Adrenal gland (tissue), 12 donors: ENCODE data around the gene CALM3. TPM values are rescaled to one million over a fixed set of nuclear protein-coding genes. Genes with fewer than 3 reads are reported as not detected.

ENCODE experiments used
- DNase-seq, 7 donors: peaks; one replicate each; pipeline ENCODE4 v3.0.0-alpha.2; 2019 to 2020
- H3K27ac ChIP-seq, 5 donors: fragments of 200-600 bp; sonication (generic) in 4 of 5; 1 replicate in 3 of 5; 2 replicates in 2 of 5; pipeline versions ENCODE4 v1.5.1 to v1.8.0; 2016 to 2020; ENCODE audit warnings: mild to moderate bottlenecking in 1 of 5
- H3K27me3 ChIP-seq: fragments of 200-600 bp; 2 replicates; pipeline ENCODE4 v1.8.0; 2021
- H3K36me3 ChIP-seq, 2 donors: fragments of 200-600 bp; replicated peaks in 1 of 2; 1 replicate in 1 of 2; 2 replicates in 1 of 2; pipeline versions ENCODE4 v1.5.1 to v1.8.0; 2018 to 2022
- H3K4me1 ChIP-seq, 2 donors: fragments of 200-600 bp; replicated peaks in 1 of 2; 1 replicate in 1 of 2; 2 replicates in 1 of 2; pipeline versions ENCODE4 v1.5.1 to v1.8.0; 2018 to 2021
- H3K4me3 ChIP-seq, 4 donors: fragments of 200-600 bp; sonication (generic) in 3 of 4; one replicate each; pipeline ENCODE4 v1.5.1; 2016 to 2018
- H3K9me3 ChIP-seq, 3 donors: fragments of 200-600 bp; sonication (generic) in 1 of 3; replicated peaks in 1 of 3; 1 replicate in 2 of 3; 2 replicates in 1 of 3; pipeline versions ENCODE4 v1.5.1 to v1.8.0; 2016 to 2021
- CTCF ChIP-seq, 6 experiments: fragments of 450-650 bp in 4 of 6; fragments of 200-600 bp in 2 of 6; sonication (generic) in 1 of 6; IDR thresholded peaks; 1 replicate in 5 of 6; 2 replicates in 1 of 6; pipeline versions ENCODE4 v1.5.1 to v1.8.0; 2016 to 2021; ENCODE audit warnings: antibody characterized with exemption in 6 of 6, mild to moderate bottlenecking in 2 of 6, moderate library complexity in 1 of 6
- POLR2A ChIP-seq, 2 donors: fragments of 450-650 bp; IDR thresholded peaks; one replicate each; pipeline ENCODE4 v1.6.1; 2017; ENCODE audit warnings: antibody characterized with exemption in 2 of 2, mild to moderate bottlenecking in 2 of 2, moderate library complexity in 1 of 2
- WGBS, 4 donors: extraction: QIAGEN DNeasy Blood & Tissue Kit in 2 of 4; methylation state at CpG; one replicate each; pipeline versions ENCODE4 v1.1.5 to v1.1.7; 2013 to 2017; 5-methylcytosine and 5-hydroxymethylcytosine counted together
- intact Hi-C, 2 donors: fragments of 100-400 bp; cut with DNase I; formaldehyde crosslinking; loops; one replicate each; pipeline versions ENCODE4 v1.14.1 to v1.15.0; 2022 to 2023
- polyA plus RNA-seq, 3 donors: library from polyadenylated mRNA; stranded (reverse); fragments of 200-250 nt in 2 of 3; fragments of 350-450 nt in 1 of 3; fragmentation: Illumina TruSeq in 1 of 3; extraction: RNeasy Lipid Tissue Mini Kit (QIAGEN cat#74804) in 1 of 3; gene quantifications; one replicate each; pipeline ENCODE4 v1.2.3, GENCODE V29; 2013 to 2014
- total RNA-seq, 9 donors: library from RNA; depleted of rRNA in 4 of 9; stranded (reverse); fragments of >200 nt in 4 of 9; fragments of 120-200 nt in 1 of 9; fragmentation: NEBNext Ultra II Directional in 1 of 9; extraction: Animal tissue kit (Norgen Biotek cat#: 25700) in 1 of 9; gene quantifications; one replicate each; pipeline versions ENCODE4 v1.1.0 to v1.2.4, GENCODE V29; 2013 to 2023
- donor health status: healthy with polysubstance abuse.
- donor health status: Bipolar disorder and iron deficiency.
- donor health status: DM: yes; HTN: yes; CAD: no.
- donor health status: DM: no; HTN: no; CAD: no.
- donor health status: DM: no; HTN: no; CAD: no.
- donor health status: DM: yes; HTN: yes; CAD: no.

Gene CALM3
- total and polyA plus RNA-seq, 12 donors: 177 to 579 (median 278) TPM

DNA sequence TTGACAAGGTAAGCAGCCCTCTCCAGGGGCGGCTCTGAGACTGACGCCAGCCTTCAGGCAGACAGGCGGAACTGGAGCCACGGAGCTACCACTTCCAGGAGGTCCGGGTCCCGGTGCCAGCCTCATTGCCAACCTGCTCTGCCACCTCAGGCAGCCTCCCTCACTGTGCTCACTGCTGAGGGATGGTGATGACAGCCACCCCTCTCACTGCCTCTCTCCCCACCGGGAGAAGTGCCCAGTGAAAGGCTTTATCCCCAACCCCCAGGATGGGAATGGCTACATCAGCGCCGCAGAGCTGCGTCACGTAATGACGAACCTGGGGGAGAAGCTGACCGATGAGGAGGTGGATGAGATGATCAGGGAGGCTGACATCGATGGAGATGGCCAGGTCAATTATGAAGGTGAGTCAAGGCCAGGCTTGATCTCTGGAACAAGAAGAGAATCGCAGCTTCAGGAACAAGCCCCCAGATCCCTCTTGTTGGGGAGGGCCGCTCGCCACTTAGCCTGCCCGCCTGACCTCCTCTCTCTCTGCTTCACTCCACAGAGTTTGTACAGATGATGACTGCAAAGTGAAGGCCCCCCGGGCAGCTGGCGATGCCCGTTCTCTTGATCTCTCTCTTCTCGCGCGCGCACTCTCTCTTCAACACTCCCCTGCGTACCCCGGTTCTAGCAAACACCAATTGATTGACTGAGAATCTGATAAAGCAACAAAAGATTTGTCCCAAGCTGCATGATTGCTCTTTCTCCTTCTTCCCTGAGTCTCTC is 7.6 kb downstream of the CALM3 start:
- Histone ChIP-seq H3K27ac (no peak overlapping the region), H3K9me3 (no peaks in the 10 kb centered on the region), H3K27me3 (no peaks in the 10 kb centered on the region), H3K4me1 (peaks cover 10 to 29% of the 10 kb centered on the region in 2 donors), H3K4me3 (no peak overlapping the region), H3K36me3 (peaks cover 0 to 48% of the 10 kb centered on the region in 2 donors)
- WGBS, 4 donors: 92 to 93% (median 92%) methylated on average over 26 to 27 of the region's 27 CpGs
- TF ChIP-seq CTCF (IDR thresholded peaks at IDR 0.05) (no peak), POLR2A (IDR thresholded peaks at IDR 0.05) (no peak)
- intact Hi-C loops: no loop called here
- peak in 3 of 7 donors; percentile 15 to 51 (median 16) for DNase-seq

DNA sequence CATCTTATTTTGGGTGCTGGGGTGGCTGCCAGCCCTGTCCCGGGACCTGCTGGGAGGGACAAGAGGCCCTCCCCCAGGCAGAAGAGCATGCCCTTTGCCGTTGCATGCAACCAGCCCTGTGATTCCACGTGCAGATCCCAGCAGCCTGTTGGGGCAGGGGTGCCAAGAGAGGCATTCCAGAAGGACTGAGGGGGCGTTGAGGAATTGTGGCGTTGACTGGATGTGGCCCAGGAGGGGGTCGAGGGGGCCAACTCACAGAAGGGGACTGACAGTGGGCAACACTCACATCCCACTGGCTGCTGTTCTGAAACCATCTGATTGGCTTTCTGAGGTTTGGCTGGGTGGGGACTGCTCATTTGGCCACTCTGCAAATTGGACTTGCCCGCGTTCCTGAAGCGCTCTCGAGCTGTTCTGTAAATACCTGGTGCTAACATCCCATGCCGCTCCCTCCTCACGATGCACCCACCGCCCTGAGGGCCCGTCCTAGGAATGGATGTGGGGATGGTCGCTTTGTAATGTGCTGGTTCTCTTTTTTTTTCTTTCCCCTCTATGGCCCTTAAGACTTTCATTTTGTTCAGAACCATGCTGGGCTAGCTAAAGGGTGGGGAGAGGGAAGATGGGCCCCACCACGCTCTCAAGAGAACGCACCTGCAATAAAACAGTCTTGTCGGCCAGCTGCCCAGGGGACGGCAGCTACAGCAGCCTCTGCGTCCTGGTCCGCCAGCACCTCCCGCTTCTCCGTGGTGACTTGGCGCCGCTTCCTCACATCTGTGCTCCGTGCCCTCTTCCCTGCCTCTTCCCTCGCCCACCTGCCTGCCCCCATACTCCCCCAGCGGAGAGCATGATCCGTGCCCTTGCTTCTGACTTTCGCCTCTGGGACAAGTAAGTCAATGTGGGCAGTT is 8.6 kb downstream of the CALM3 start:
- H3K4me1 ChIP-seq: peaks cover 3 to 19% of the 10 kb centered on the region in 2 donors
- TF ChIP-seq POLR2A (IDR thresholded peaks at IDR 0.05): no peak
- no peak for TF ChIP-seq CTCF (IDR thresholded peaks at IDR 0.05)
- WGBS, 4 donors: 74 to 87% (median 86%) methylated on average over 25 to 30 of the region's 30 CpGs
- no peak overlapping the region for H3K4me3 ChIP-seq
- no peak overlapping the region for H3K27ac ChIP-seq
- intact Hi-C loops: loop anchor here (5.0 kb wide), 1 partner anchor 53 kb away; the partner anchor contains the start of gene DACT3 (in 2 of the 2)
- H3K27me3 ChIP-seq: no peaks in the 10 kb centered on the region
- H3K36me3 ChIP-seq: peaks cover 0 to 48% of the 10 kb centered on the region in 2 donors
- DNase-seq: peak in 4 of 7 donors; percentile 13 to 50 (median 20)
- no peaks in the 10 kb centered on the region for H3K9me3 ChIP-seq

DNA sequence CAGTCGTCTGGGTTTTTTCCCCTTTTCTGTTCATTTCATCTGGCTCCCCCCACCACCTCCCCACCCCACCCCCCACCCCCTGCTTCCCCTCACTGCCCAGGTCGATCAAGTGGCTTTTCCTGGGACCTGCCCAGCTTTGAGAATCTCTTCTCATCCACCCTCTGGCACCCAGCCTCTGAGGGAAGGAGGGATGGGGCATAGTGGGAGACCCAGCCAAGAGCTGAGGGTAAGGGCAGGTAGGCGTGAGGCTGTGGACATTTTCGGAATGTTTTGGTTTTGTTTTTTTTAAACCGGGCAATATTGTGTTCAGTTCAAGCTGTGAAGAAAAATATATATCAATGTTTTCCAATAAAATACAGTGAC is 9.3 kb downstream of the CALM3 start:
- Histone ChIP-seq H3K4me1 (peaks cover 0 to 13% of the 10 kb centered on the region in 2 donors), H3K27me3 (no peaks in the 10 kb centered on the region), H3K9me3 (no peaks in the 10 kb centered on the region), H3K36me3 (peaks cover 0 to 48% of the 10 kb centered on the region in 2 donors), H3K4me3 (no peak overlapping the region), H3K27ac (no peak overlapping the region)
- 55 to 66% (median 59%) methylated on average over 5 of the region's 5 CpGs for WGBS, 4 donors
- TF ChIP-seq CTCF (IDR thresholded peaks at IDR 0.05): no peak
- no peak for TF ChIP-seq POLR2A (IDR thresholded peaks at IDR 0.05)
- peak in 3 of 7 donors; percentile 12 to 35 (median 15) for DNase-seq
- intact Hi-C loops: loop anchor here (5.0 kb wide), 1 partner anchor 52 kb away; the partner anchor contains the start of gene DACT3 (in 2 of the 2)
